Uterus (tissue), 4 donors: ENCODE measurements around the gene TLE3. TPM values are rescaled to one million over a fixed set of nuclear protein-coding genes. Genes with fewer than 3 reads are reported as not detected.

Experiments
- DNase-seq, 2 donors: peaks; one replicate each; pipeline ENCODE4 v3.0.0-alpha.2; 2019 to 2020
- H3K27ac ChIP-seq, 2 donors: fragments of 200-600 bp; sonication (generic); 1 replicate in 1 of 2; 2 replicates in 1 of 2; pipeline ENCODE4 v1.5.1; 2016 to 2018
- H3K27me3 ChIP-seq, 2 donors: fragments of 200-600 bp; sonication (generic); one replicate each; pipeline ENCODE4 v1.5.1; 2018 to 2019; ENCODE audit warnings: control low read depth in 1 of 2
- H3K36me3 ChIP-seq, 2 donors: fragments of 200-600 bp; sonication (generic); one replicate each; pipeline ENCODE4 v1.5.1; 2019; ENCODE audit warnings: control low read depth in 1 of 2
- H3K4me1 ChIP-seq, 2 donors: fragments of 200-600 bp; sonication (generic); one replicate each; pipeline ENCODE4 v1.5.1; 2018 to 2019; ENCODE audit warnings: control low read depth in 1 of 2
- H3K4me3 ChIP-seq, 2 donors: fragments of 200-600 bp; sonication (generic); 1 replicate in 1 of 2; 2 replicates in 1 of 2; pipeline ENCODE4 v1.5.1; 2018 to 2019; ENCODE audit warnings: mild to moderate bottlenecking in 1 of 2
- H3K9me3 ChIP-seq, 2 donors: fragments of 200-600 bp; sonication (generic); one replicate each; pipeline ENCODE4 v1.5.1; 2019; ENCODE audit warnings: control low read depth in 1 of 2
- CTCF ChIP-seq, 4 experiments: fragments of 200-600 bp in 2 of 4; fragments of 450-650 bp in 2 of 4; sonication (generic) in 2 of 4; IDR thresholded peaks; one replicate each; pipeline ENCODE4 v1.5.1; 2016 to 2019; ENCODE audit warnings: antibody characterized with exemption in 4 of 4, mild to moderate bottlenecking in 2 of 4, moderate library complexity in 1 of 4
- POLR2A ChIP-seq, 2 donors: fragments of 450-650 bp; IDR thresholded peaks; one replicate each; pipeline ENCODE4 v1.6.1; 2016; ENCODE audit warnings: antibody characterized with exemption in 2 of 2, mild to moderate bottlenecking in 1 of 2, moderate library complexity in 1 of 2
- intact Hi-C: fragments of 100-400 bp; cut with DNase I; formaldehyde crosslinking; loops from one replicate; pipeline ENCODE4 v1.15.1; 2023; ENCODE audit warnings: low total_unique reads
- total RNA-seq, 4 donors: library from RNA; depleted of rRNA in 3 of 4; stranded (reverse); fragments of >200 nt in 3 of 4; gene quantifications; one replicate each; pipeline versions ENCODE4 v1.1.0 to v1.2.4, GENCODE V29; 2014 to 2023
- donor health status: DM: yes; HTN: yes; CAD: no.

The TLE3 gene
- total RNA-seq, 4 donors from 2014 or later, result 7.4 to 244 (median 49.4) TPM

GRCh38 chr15:70126362-70126761, 28.6 kb upstream of the TLE3 start:
- Histone ChIP-seq H3K27me3 (no peaks in the 10 kb centered on the region), H3K27ac (no peak overlapping the region), H3K4me1 (peaks cover 0 to 7% of the 10 kb centered on the region in 2 donors), H3K9me3 (no peaks in the 10 kb centered on the region), H3K4me3 (no peak overlapping the region), H3K36me3 (no peaks in the 10 kb centered on the region)
- no peak for DNase-seq
- intact Hi-C loops, result no loop called here
- TF ChIP-seq POLR2A (IDR thresholded peaks at IDR 0.05) (no peak), CTCF (IDR thresholded peaks at IDR 0.05) (no peak)

DNA sequence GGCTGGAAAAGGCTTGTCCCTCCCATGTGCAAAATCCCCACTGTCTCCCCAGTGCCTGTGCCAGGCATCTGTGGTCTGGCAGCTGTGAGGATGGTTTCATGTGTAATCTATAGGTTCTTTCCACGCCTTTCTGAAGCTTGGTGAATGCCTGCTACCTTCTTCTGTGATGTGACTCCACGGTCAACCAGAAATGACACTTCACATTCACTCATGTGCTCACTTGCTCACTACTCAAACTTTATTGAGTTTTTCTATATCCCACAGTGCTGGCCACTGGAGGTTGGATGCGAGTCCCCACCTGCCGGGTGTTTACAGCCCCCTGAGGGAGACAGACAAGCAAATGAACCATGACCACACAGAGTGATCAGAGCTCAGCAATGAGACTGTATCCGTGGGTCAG, 27.9 kb upstream of the TLE3 start:
- TF ChIP-seq POLR2A (IDR thresholded peaks at IDR 0.05) (no peak), CTCF (IDR thresholded peaks at IDR 0.05) (no peak)
- no peak overlapping the region for H3K4me3 ChIP-seq
- no peaks in the 10 kb centered on the region for H3K36me3 ChIP-seq
- no peaks in the 10 kb centered on the region for H3K27me3 ChIP-seq
- intact Hi-C loops, result no loop called here
- no peak for DNase-seq
- no peak overlapping the region for H3K27ac ChIP-seq
- H3K4me1 ChIP-seq, result peaks cover 0 to 7% of the 10 kb centered on the region in 2 donors
- no peaks in the 10 kb centered on the region for H3K9me3 ChIP-seq

GRCh38 chr15:70121624-70122302, 24.0 kb upstream of the TLE3 start:
- TF ChIP-seq CTCF (IDR thresholded peaks at IDR 0.05), result no peak
- intact Hi-C loops, result no loop called here
- Histone ChIP-seq H3K27me3 (no peaks in the 10 kb centered on the region), H3K36me3 (no peaks in the 10 kb centered on the region), H3K4me3 (no peak overlapping the region), H3K9me3 (no peaks in the 10 kb centered on the region), H3K27ac (peak overlapping the region in 1 of 2 donors; percentile 55), H3K4me1 (peaks cover 0 to 7% of the 10 kb centered on the region in 2 donors)
- DNase-seq, result peak; percentile 84 to 87

DNA sequence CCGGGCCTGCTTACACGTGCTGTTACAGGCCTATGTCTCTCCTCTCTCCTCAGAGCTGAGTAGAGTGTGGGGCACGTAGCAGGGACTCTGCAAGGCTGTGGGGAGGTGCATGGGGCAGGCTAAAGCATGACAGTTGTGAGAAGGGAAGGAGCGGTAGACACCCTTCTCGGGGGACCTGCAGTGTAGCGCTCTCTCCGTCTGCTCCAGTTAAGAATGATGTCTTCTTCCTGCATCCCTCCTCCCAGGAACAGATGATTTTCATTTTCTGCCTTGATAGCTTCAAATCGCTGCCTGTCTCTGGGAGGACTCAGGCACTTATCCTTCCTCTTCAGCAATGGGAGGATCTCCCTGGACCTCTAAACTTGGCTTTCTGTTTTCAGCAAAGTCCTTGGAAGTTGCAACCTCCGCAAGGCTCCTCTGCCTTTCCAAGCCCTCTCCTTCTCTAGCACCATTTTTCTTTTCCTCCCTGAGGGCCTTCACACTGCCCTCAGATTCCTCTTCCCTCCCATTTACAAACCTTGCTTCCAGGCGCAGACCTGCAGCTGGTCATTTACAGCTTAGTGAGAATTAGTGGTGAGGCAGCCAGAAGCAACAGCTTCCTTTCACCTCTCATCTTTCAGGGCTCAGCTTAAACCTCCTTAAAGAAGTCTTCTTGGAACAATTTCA, 23.4 kb upstream of the TLE3 start:
- no peaks in the 10 kb centered on the region for H3K36me3 ChIP-seq
- peak overlapping the region in 1 of 2 donors; percentile 55 for H3K27ac ChIP-seq

More for the DNA sequence above, 23.4 kb upstream of the TLE3 start:
- Histone ChIP-seq H3K27me3 (no peaks in the 10 kb centered on the region), H3K4me1 (peaks cover 0 to 7% of the 10 kb centered on the region in 2 donors), H3K4me3 (no peak overlapping the region), H3K9me3 (no peaks in the 10 kb centered on the region)
- intact Hi-C loops, result no loop called here
- TF ChIP-seq CTCF (IDR thresholded peaks at IDR 0.05), result no peak
- no peak for TF ChIP-seq POLR2A (IDR thresholded peaks at IDR 0.05)
- no peak for DNase-seq
